VCaP (cell line): ENCODE data around the gene MYRIP.
"Not testable (repeated sequence)": the region's sequence is repeated elsewhere in the genome, so short reads cannot be mapped to it uniquely, and the experiment has no call there.

Experiments
- H3K27ac ChIP-seq: fragments of 450-650 bp; 2 replicates; pipeline ENCODE4 v1.5.1; 2017
- TF ChIP-seq, protein P1 (sequence below): fragments of 450-650 bp; conservative IDR thresholded peaks from 2 replicates; pipeline ENCODE4 v1.5.1; 2017; ENCODE audit warnings: mild to moderate bottlenecking, moderate library complexity

Gene MYRIP

DNA sequence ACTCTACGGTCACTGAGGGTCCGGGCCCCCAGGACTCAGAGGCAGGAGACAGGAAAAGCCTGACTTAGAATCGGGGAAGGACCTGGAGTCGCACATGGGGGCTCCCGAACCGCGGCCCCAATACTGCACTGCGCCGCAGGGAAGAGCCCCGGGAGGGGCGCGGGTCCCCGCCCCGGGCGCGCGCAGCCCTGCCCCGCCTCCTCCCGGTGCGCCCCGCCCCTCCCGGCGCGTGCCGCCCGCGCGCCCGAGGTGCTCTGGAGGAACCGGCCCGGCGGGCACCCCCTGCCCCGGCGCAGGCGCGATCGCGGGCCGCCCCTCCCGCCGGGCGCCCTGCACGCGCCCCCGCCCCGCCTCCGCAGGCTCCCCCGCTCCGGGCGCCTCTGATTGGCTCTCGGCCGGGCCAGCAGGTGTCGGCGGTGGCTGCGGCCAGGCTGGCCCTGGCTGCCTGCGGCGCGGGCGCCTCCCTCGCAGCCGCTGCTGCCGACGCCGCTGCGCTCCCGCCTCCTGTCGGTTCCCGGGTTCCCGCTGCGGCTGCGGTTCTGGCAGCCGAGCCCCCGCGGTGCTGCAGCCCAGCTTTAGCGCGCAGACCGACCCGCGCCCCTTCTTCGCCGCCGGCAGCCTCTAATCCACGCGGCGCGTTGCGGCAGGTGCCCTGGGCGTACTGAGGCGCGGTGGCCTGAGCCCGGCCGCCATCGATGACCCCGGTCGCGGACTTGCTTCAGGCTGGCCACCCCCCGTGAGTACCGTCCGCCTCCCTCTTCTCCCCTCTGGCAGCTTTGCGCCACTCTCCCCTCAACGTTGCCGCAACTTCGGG, at the start of gene MYRIP:
TSS of gene MYRIP (plus strand) at position 429 of the 814 bp plus-strand sequence. CDS start 91,208 bp downstream, outside the sequence.
- peak within 1 kb of the TSS; percentile 91 for H3K27ac ChIP-seq
- TF ChIP-seq, protein P1, sequence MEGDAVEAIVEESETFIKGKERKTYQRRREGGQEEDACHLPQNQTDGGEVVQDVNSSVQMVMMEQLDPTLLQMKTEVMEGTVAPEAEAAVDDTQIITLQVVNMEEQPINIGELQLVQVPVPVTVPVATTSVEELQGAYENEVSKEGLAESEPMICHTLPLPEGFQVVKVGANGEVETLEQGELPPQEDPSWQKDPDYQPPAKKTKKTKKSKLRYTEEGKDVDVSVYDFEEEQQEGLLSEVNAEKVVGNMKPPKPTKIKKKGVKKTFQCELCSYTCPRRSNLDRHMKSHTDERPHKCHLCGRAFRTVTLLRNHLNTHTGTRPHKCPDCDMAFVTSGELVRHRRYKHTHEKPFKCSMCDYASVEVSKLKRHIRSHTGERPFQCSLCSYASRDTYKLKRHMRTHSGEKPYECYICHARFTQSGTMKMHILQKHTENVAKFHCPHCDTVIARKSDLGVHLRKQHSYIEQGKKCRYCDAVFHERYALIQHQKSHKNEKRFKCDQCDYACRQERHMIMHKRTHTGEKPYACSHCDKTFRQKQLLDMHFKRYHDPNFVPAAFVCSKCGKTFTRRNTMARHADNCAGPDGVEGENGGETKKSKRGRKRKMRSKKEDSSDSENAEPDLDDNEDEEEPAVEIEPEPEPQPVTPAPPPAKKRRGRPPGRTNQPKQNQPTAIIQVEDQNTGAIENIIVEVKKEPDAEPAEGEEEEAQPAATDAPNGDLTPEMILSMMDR: peak; percentile 14; the same call in 1 of the 2 replicates

DNA sequence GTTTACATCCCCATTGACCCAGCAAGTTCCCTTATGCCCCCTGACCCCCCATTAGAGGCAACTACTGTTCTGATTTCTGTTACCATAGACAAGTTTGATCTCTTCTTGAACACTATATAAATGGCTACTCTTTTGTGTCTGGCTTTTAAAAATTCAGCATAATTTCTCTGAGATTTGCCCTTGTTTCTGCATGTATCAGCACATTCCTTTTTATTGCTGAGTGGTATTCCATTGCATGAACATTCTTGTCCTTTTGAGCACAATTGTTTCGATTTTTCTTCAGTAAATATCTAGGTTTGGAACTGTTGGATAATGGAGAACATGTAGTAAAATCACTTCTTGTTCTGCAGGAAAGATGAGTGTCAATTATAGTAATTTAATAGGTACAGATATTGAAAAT, 49.1 kb upstream of the MYRIP start:
- H3K27ac ChIP-seq: no peak overlapping the region
- TF ChIP-seq, protein P1: no peak

DNA sequence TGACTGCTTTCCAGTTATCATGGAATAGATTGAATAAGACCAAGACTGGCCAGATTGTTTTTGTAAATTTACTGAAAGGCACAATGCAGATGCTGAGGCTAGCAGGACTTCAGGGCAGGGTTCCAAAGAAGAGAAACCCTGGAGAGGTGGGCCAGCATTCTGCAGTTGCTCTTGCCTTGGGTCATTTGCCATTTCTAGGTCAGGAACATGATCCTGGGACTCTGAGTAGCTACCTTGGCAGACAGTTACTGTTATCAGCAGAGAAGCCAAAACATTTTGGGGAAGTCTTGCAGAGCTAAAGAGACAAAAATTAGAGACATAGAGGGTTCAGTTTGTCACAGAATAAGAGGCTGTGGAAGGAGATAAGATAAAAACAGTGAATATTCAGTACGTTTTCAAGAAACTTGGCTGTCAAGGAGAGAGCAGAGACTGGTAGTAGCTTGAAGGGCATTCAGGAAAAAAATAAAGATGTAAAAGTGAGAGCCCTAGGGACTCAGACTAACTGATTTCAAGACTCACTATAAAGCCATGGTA, 46.8 kb upstream of the MYRIP start:
- no peak overlapping the region for H3K27ac ChIP-seq
- TF ChIP-seq, protein P1: no peak

DNA sequence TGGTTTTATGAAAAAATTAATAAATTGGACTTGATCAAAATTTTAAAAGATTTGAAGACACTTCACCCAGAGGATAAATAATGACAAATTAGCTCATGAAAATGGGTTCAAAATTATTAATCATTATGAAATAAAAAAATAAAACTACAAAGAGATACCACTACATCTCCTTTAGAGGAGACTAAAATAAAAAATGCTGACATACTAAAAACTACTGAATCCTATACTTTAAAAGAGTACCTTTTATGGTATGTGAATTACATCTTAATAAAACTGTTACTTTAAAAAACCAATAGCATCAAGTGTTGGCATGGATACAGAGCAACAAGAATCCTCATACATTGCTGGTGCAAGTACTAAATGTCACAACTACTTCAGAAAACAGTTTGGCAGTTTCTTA, 46.0 kb upstream of the MYRIP start:
- TF ChIP-seq, protein P1: no peak
- no peak overlapping the region for H3K27ac ChIP-seq

DNA sequence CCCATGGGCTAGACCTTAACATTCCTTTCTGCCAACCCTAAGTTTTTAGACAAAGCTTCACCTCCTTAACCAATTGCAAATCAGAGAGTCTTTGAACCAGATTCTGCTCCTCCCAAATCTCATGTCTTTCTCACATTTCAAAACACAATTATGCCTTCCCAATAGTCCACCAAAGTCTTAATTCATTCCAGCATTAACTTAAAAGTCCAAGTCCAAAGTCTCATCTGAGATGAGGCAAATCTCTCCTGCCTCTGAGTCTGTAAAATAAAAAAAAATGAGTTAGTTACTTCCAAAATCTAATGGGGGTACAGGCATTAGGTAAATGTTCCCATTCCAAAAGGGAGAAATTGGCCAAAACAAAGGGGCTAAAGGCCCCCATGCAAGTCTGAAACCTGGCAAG, 43.8 kb upstream of the MYRIP start:
- H3K27ac ChIP-seq: no peak overlapping the region
- TF ChIP-seq, protein P1: no peak

DNA sequence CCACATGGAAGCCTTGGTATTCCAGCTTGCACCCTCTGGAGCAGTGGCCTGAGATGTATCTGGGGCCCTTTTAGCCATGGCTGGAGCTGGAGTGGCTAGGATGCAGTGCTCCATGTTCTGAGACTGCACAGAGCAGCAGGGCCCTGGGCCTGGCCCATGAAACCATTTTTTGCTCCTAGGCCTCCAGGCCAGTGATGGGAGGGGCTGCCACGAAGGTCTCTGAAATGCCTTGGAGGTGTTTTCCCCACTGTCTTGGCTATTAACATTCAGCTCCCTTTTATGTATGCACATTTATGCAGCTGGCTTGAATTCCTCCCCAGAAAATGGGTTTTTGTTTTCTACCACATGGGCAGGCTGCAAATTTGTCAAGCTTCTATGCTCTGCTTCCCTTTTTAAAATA, 43.0 kb upstream of the MYRIP start:
- H3K27ac ChIP-seq: no peak overlapping the region
- TF ChIP-seq, protein P1: no peak

DNA sequence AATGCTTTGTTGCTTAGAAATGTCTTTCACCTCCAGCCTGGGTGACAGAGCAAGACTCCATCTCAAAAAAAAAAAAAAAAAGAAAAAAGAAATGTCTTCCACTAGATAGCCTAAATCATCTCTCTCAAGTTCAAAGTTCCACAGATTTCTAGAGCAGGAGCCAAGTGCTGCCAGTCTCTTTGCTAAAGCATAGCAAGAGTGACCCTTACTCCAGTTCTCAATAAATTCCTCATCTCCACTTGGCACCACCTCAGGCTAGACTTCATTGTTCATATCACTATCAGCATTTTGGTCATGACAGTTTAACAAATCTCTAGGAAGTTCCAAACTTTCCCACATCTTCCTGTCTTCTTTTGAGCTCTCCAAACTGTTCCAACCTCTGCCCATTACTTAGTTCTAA, 42.5 kb upstream of the MYRIP start:
- not testable (repeated sequence) for H3K27ac ChIP-seq

DNA sequence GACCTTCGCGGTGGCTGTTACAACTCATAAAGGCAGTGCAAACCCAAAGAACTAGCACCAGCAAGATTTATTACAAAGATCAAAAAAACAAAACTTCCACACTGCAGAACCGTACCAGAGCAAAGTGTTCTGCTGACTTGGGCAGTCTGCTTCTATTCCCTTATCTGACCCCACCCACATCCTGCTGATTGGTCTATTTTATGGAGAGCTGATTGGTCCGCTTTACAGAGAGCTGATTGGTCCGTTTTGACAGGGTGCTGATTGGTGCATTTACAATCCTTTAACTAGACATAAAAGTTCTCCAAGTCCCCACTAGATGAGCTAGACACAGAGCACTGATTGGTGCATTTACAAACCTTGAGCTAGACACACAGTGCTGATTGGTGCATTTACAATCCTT, 31.2 kb upstream of the MYRIP start:
- not testable (repeated sequence) for H3K27ac ChIP-seq
